ENCODE data around the gene PRPF40B.

- TF ChIP-seq CTCF (IDR thresholded peaks at IDR 0.05) (no peak), POLR2A (IDR thresholded peaks at IDR 0.05) (no peak)
Observed at GRCh38 chr12:49619286-49619685, 4.1 kb upstream of the PRPF40B start.
